MM.1S (cell line): ENCODE results near the gene TAF1B.

Experiments used
- CTCF ChIP-seq: fragments of 300-600 bp; sonication (generic); IDR thresholded peaks from 2 replicates; pipeline ENCODE4 v1.5.1; 2016; ENCODE audit warnings: antibody characterized with exemption, low read length, mixed read lengths
- EZH2 ChIP-seq: fragments of 300-600 bp; sonication (generic); optimal IDR thresholded peaks from 2 replicates; pipeline ENCODE3; 2017; ENCODE audit warnings: low read depth, mild to moderate bottlenecking, antibody characterized with exemption, low read length, mixed read lengths
- EZH2phosphoT487 ChIP-seq: fragments of 300-600 bp; sonication (generic); IDR thresholded peaks from 2 replicates; pipeline ENCODE4 v1.6.1; 2018; ENCODE audit warnings: antibody characterized with exemption, low read length

GRCh38 chr2:9951522-9952285, 108.4 kb downstream of the TAF1B start, which contains the start of gene GRHL1:
- no peak for TF ChIP-seq EZH2
- TF ChIP-seq CTCF = no peak
- TF ChIP-seq EZH2phosphoT487 = no peak
